ENCODE measurements around the gene P4HA3.

DNA sequence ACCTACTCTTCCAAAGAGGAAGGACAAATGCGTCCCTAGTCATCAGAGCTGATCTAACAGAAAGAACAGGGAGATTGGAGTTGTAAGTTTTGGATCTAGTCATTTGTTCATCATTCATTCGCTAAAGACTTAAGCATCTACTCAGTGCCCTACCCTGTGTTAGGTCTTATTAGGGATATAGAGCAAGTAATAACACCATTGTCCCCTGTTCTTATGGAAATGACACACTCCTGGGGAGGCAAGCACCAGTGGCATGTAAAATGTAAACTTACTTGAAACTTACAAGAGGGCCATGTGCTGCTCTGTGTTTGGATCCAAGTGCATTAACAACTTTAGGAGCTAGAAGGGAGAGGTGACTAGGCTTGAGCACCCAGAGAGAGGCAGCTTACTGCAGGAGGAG is 61.9 kb downstream of the P4HA3 start:
- TF ChIP-seq, protein P1, sequence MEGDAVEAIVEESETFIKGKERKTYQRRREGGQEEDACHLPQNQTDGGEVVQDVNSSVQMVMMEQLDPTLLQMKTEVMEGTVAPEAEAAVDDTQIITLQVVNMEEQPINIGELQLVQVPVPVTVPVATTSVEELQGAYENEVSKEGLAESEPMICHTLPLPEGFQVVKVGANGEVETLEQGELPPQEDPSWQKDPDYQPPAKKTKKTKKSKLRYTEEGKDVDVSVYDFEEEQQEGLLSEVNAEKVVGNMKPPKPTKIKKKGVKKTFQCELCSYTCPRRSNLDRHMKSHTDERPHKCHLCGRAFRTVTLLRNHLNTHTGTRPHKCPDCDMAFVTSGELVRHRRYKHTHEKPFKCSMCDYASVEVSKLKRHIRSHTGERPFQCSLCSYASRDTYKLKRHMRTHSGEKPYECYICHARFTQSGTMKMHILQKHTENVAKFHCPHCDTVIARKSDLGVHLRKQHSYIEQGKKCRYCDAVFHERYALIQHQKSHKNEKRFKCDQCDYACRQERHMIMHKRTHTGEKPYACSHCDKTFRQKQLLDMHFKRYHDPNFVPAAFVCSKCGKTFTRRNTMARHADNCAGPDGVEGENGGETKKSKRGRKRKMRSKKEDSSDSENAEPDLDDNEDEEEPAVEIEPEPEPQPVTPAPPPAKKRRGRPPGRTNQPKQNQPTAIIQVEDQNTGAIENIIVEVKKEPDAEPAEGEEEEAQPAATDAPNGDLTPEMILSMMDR (IDR thresholded peaks at IDR 0.05): no peak
- no peak for TF ChIP-seq POLR2A (IDR thresholded peaks at IDR 0.05; ENCODE audit: low read depth)

All from esophagus muscularis mucosa (tissue), 3 donors.